Fibroblast of skin of scalp (primary cell): ENCODE data around the gene MFSD6. TPM values are rescaled to one million over a fixed set of nuclear protein-coding genes. Genes with fewer than 3 reads are reported as not detected.
A peak's percentile ranks its signal among the peaks of the same experiment; 100 is the strongest.
"Not testable (repeated sequence)": the region's sequence is repeated elsewhere in the genome, so short reads cannot be mapped to it uniquely, and the experiment has no call there.

Experiments
- DNase-seq: peaks from one replicate; pipeline ENCODE4 v3.0.0-alpha.2; 2013
- polyA plus RNA-seq, 2 experiments: library from polyadenylated mRNA; unstranded; fragments of 120-200 nt; gene quantifications; one replicate each; pipeline ENCODE4 v1.2.1, GENCODE V29; 2013; ENCODE audit not compliant: insufficient read length in 2 of 2

Gene MFSD6
- 2.9 TPM for polyA plus RNA-seq (2013, experiment 1 of 2; ENCODE audit: insufficient read length)
- polyA plus RNA-seq (2013, experiment 2 of 2; ENCODE audit: insufficient read length), result 3.6 TPM

DNA sequence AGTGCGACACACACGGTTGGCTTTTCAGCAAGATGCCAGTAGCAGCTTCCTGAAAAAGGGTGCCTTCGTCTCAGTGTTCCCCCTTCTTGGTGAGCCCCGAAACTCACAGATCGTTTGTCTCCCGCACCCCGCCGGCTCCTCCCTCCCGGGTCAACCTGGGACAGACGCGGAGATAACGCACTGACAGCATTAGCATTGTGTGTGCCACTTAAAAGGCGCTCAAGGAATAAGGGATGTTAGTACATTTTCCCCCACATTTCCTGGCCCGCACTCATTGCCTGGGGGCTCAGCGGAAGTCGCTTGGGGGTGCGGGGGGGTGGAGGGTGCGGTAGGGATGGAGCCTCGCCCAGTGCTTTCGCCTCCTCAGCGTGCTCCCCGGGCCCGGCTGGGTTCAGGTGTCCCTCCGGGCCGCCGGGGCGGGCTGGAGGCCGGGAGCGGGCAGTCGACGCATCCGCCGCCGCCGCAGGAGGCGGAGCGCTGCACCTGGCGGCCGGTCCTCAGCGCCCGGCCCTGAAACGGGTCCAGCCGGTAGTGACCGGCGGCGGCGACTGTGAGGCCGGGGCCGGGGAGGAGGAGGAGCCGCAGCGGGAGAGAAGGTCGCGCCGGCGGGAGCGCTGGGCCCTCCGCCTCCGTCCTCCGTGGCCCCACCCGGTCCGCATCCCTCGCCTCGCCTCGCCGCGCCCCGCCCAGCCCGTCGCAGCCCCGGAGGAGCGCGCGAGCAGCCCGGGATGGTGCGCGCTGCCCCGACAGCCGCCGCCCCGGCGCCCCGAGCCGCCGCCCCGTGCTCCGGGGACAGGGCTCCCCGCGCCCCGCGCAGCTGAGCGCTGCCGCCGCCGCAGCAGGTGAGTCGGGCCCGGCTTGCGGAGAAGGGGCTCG lies at the start of gene MFSD6:
TSS of gene MFSD6 (plus strand) at position 694 of the 876 bp plus-strand sequence. CDS start 27,675 bp downstream, outside the sequence.
- peak; percentile 3 for DNase-seq

GRCh38 chr2:190358655-190359448 lies 49.3 kb upstream of the MFSD6 start:
- not testable (repeated sequence) for DNase-seq

- no peak for DNase-seq
Observed at GRCh38 chr2:190360561-190360960, 47.6 kb upstream of the MFSD6 start.

DNA sequence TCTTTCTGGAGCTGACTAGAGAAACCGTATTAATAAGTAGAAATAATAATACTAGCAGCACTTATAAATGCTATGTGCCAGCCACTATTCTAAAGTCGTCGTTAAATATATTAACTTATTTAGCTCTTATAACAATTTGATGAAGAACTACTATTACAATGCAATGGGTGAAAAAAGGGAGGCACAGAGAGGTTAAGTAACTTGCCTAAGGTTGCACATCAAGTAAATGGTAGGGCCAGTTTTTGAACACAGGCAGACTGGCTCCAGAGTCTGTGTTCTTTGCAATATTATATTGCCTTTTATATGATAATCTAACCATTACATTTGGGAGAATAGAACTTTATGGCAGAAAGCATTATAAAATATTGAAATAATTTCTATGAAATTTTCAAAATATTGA lies 47.2 kb upstream of the MFSD6 start:
- no peak for DNase-seq

- no peak for DNase-seq
Observed at GRCh38 chr2:190361572-190361971, 46.6 kb upstream of the MFSD6 start.

DNA sequence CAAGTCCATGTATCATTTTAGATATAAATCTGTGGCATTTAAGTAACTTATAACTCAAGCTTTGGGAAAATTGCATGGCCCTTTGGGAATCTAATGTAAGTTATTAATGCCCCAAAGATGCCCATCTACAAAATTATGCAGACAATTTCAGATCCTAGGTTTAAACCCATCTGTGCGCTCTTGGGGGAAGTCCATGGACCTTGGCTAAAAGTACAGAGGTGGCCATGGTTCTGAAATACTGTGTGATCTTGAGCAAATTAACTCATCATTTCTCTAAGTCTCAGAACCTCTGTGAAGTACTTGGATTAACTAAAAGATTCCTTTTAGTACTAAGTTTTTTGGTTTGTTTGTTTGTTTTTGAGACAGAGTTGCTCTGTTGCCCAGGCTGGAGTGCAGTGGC lies 45.3 kb upstream of the MFSD6 start:
- no peak for DNase-seq

DNA sequence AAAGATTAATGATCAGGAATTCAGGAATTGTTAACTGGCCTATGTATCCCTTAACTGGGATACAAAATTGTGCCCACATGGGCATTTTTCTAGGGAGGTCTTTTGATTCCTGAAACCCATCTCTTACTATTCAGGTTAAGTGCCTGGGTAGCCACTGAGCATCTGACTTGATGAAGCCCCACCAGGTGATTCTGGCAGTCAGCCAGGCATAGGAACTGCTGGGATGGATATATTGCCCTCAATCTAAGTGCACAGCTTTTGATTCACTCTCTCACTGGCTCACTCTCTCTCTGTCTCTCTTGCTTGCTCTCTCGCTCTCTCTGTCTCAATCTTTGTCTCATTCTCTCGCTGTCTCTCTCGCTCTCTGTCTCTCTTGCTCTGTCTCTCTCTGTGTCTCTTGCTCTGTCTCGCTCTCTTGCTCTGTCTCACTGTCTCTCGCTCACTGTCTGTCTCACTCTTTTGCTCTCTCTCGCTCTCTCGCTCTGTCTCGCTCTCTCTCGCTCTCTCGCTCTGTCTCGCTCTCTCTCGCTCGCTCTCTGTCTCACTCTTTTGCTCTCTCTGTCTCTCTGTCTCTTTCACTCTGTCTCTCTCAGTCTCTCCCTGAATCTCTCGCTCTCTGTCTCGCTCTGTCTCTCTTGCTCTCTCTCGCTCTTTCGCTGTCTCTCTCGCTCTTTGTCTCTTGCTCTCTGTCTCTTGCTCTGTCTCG lies 42.5 kb upstream of the MFSD6 start:
- no peak for DNase-seq

- no peak for DNase-seq
Observed at GRCh38 chr2:190366248-190366753, 41.9 kb upstream of the MFSD6 start.

GRCh38 chr2:190367091-190367490 lies 41.1 kb upstream of the MFSD6 start:
- DNase-seq, result no peak

DNA sequence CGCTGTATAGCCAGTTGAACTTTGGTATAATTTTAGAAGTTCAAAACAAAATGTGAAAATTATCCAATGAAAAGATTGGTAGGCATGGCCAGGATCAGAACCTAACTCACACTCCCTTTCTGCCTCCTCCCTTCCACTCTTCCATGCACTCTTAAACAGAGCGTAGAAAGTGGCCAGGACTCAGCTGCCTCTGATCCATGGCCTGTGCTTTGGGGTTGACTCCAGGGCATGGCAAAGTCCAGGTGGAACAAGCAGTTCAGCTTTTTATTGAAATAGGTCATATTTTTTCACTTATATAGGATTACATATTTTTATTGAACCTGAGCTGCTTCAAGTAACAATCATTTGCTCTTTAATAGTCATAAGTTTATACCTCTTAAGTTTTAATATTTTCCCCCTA lies 38.5 kb upstream of the MFSD6 start:
- DNase-seq, result no peak

DNA sequence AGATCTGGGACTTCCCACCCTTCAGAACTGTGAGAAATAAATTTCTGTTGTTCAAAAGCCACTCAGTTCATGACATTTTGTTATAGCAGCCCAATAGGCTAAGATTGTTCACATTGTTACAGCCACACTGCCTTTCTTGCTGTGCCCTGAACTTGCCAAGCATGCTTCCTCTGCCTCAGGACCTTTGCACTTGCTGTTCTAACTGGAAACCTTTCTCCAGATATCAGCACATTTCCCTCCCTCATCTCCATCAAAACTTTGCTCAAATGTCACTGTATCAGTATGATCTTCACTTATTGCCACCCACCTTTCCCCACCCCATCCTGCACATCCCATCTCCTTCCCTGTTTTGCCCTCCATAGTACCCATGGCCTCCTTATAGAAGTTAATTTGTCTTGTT lies 32.1 kb upstream of the MFSD6 start:
- DNase-seq, result no peak

DNA sequence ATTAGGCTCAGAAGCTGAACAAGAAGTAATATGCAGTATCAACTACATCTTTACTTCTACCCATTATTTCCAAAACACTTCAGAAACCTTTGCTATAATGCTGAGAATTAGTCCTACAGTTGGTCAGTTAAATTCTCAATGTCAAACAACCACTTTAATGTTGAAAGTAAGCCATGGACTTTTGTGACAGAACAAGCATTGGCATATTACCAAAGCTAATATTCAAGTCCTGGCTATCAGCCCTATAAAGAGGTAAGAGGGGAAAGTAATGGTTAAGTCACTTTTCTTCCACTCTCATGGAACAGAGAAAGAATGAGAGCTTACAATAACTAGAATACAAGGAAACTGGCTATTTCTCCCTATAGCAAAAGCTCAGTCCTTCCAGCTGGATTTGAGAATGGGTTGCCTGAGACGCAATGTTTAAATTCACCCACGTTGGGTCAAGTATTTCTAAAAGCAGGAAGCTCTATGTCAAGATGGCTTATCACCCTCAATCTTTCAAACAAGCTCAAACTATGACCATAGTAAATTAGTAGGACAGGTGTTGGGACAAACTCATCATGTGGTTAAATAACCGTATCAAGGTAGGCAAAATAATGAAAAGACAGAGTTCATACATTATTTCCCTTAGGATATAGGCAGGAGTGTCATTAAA lies 31.4 kb upstream of the MFSD6 start:
- no peak for DNase-seq

DNA sequence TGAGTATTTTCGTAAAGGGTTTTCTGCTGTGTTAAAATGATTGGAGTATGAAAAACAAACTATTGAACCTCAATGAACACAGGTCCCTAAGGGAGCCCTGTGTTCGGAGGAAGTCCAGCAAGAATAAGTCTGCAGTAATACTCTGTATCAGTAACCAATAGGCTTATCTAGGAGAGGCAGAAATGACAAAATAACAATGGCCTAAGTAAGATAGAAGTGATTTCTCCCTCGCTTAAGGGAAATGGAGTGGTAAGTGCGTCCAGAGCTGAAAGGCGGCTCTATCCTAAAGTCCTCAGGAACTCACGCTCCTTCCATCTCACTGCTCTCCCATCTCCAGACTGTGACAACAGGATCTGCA lies 29.3 kb upstream of the MFSD6 start:
- no peak for DNase-seq

- DNase-seq, result peak; percentile 53
Observed at GRCh38 chr2:190379249-190379964, 28.7 kb upstream of the MFSD6 start.

- no peak for DNase-seq
Observed at GRCh38 chr2:190380962-190381412, 27.2 kb upstream of the MFSD6 start.

DNA sequence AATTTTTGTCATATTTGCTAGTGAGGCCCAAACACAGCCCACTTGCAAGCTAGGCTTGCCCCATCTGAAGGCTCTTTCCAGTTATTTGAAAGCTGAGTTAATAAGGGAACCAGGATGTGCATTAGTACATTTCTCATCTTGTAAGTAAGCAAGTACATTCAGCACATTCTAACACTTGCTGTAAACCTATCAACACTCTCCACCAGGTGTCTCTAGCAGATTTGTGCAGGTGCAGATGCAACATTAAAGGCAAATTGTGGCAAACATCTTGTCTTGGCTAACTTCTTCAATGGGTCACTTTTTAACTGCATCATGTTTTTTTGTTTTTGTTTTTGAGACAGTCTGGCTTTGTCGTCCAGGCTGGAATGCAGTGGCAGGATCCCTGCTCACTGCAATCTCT lies 25.3 kb upstream of the MFSD6 start:
- peak; percentile 24 for DNase-seq

GRCh38 chr2:190387422-190387821 lies 20.7 kb upstream of the MFSD6 start:
- DNase-seq, result no peak

DNA sequence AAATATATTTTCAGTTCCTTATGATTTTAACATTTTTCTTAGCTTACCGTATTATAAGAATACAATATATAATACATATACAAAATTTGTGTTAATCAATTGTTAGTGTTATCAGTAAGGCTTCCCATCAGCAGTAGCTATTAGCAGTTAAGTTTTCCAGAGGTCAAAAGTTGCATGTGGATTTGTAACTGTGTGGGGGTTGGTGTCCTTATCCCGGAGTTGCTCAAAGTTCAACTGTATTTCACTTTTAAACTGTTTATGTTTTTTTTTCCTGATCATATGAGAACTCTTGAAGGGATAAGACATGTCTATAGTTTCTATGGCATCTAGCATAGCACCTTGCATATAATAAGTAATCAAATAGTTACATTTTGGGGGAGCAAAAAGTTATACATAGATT lies 11.9 kb upstream of the MFSD6 start:
- no peak for DNase-seq

DNA sequence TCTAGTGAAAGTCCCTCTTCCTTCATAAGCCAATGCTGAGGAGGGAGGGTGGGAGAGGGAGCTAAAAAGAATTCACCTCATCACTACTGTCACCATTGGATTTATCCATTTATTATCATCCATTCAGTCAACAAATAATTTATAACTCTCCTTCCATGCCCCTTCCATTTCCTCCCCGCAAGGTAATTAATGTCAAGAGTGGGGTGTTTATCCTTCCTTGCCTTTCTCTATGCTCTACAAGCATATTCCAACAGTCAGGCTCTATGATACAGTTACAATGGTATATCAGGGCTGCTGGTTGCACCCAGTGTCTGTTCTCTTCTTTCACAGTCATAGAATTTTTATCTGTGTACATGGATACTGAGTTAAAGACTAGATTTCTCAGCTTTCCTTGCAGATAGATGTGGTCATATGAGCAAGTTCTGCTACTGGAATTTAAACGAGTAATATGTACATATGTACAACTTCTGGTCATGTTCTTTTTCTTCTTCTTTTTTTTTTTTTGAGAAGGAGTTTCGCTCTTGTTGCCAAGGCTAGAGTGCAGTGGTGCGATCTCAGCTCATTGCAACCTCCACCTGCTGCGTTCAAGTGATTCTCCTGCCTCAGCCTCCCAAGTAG lies 5.1 kb upstream of the MFSD6 start:
- no peak for DNase-seq

DNA sequence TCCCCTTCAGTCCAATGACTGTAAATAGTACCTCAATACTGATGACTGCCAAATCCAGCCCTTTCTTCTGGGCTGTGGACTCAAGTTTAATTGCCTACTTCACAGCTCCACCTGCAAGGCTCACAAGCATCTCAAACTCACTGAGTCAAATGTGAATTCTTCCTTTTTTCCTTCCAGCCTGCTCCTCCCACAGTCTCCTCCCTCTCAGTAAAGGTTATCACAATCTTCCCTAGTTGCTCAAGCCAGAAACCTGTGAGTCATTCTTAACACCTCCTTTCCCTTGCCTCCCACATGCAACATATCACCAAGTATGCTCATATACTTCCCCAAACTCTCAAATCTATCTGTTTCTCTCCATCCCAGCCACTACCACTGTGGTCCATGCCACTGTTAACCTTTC lies 3.7 kb upstream of the MFSD6 start:
- DNase-seq, result no peak

DNA sequence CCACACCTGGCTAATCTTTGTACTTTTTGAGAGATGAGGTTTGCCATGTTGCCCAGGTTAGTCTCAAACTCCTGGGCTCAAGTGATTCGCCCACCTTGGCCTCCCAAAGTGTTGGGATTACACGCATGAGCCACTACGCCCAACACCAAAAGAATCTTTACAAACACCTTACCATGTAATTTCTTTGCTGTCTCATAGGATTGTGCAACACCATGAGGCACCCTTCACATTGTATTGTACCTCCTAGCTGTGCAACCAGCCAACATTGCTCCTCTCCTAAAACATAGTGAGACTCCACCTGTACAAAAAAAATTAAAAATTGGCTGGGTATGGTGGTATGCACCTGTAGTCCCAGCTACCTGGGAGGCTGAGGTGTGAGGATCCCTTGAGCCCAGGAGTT lies 3.1 kb upstream of the MFSD6 start:
- DNase-seq, result no peak
